Ectodermal cell (in vitro differentiated cells): Measurements from ENCODE around the gene NOL12.
A peak's percentile ranks its signal among the peaks of the same experiment; 100 is the strongest.

Source experiments
- H3K27ac ChIP-seq: 2 replicates; pipeline ENCODE4 v1.7.0; 2013; ENCODE audit warnings: mild to moderate bottlenecking, low read depth, low read length; ENCODE audit not compliant: insufficient read depth, poor library complexity, severe bottlenecking
- H3K27me3 ChIP-seq: 2 replicates; pipeline ENCODE4 v1.7.0; 2013; ENCODE audit warnings: mild to moderate bottlenecking, low read length; ENCODE audit not compliant: insufficient read depth, control insufficient read depth, poor library complexity, severe bottlenecking
- H3K36me3 ChIP-seq: one replicate; pipeline ENCODE4 v1.7.0; 2013; ENCODE audit warnings: low read length; ENCODE audit not compliant: control insufficient read depth, insufficient read depth
- H3K4me1 ChIP-seq: one replicate; pipeline ENCODE4 v1.7.0; 2013; ENCODE audit warnings: low read length; ENCODE audit not compliant: control insufficient read depth, insufficient read depth
- H3K4me3 ChIP-seq: 2 replicates; pipeline ENCODE4 v1.7.0; 2013; ENCODE audit warnings: low read depth, low read length, control low read depth; ENCODE audit not compliant: insufficient read depth
- H3K9me3 ChIP-seq: 2 replicates; pipeline ENCODE4 v1.7.0; 2013; ENCODE audit warnings: mild to moderate bottlenecking, low read length, moderate library complexity; ENCODE audit not compliant: control insufficient read depth
- WGBS, 2 experiments: methylation state at CpG; one replicate each; pipeline ENCODE4 v1.1.7; 2013; ENCODE audit warnings: missing lambda C conversion rate in 2 of 2; 5-methylcytosine and 5-hydroxymethylcytosine counted together

The NOL12 gene

DNA sequence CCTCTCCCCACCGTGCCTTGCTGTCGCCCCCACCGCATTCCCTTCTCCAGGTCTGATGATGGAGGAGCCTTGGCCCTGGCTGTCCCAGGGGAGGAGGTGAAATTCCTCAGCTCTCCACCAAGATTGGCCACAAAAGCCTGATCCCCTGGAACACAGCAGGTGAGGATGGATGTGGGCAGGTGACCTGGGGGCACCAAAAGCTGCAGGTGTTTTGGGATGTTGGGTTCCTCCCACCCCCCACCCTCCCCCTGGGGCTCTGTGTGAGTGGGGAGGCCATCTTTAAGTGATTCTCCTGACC lies 11.3 kb downstream of the NOL12 start:
- no peaks in the 10 kb centered on the region for H3K4me1 ChIP-seq
- 6% methylated on average over 3 of the region's 3 CpGs for WGBS, 2 experiments
- H3K9me3 ChIP-seq: no peaks in the 10 kb centered on the region
- peak overlapping the region; percentile 40 for H3K4me3 ChIP-seq
- peaks cover 3% of the 10 kb centered on the region for H3K36me3 ChIP-seq
- H3K27me3 ChIP-seq: no peaks in the 10 kb centered on the region
- no peak overlapping the region for H3K27ac ChIP-seq

DNA sequence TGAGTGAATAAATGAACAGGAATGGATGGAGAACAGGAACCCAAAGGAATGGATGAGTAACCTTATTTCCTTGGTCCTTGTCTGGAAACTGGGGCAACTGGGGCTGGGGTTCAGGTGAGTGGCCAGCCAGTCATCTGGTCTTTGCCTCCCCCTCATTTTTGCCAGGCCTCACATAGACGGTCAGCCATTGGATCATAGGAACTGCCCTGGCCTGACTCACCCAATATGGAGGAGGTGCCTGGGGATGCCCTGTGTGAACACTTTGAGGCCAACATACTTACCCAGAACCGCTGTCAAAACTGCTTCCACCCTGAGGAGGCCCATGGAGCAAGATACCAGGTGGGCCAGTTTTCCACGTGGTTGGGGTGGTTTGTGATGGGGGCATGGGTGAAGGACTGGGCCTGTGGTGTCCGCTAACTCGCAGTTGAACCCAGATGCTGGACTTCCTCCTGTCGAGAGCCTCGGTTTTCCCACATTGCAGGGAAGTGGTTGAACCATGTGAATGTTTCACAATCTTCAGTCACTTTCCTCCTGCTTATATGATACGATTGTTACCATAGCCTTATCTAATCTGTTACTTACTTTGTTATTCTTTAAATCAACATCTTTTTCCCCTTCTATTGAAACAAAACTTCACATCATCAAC lies 15.1 kb downstream of the NOL12 start:
- H3K27ac ChIP-seq: no peak overlapping the region
- no peaks in the 10 kb centered on the region for H3K4me1 ChIP-seq
- H3K27me3 ChIP-seq: no peaks in the 10 kb centered on the region
- no peaks in the 10 kb centered on the region for H3K9me3 ChIP-seq
- 93 to 95% methylated on average over 8 of the region's 8 CpGs for WGBS, 2 experiments
- H3K4me3 ChIP-seq: no peak overlapping the region
- H3K36me3 ChIP-seq: no peaks in the 10 kb centered on the region

DNA sequence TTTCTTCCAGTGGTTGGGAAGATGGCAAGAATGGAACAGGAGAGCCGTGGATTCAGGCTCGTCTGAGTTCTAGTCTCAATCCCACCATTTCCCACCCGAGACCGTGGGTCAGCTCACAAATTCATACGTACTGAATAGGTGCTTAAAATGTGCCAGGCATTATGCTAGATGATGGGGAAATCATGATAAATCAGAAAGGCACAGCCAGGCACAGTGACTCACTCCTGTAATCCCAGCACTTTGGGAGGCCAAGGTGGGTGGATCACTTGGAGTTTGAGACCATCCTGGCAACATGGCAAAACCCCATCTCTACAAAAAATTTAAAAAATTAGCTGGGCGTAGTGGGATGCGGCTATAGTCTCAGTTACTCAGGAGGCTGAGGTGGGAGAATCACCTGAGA lies 17.8 kb downstream of the NOL12 start:
- no peaks in the 10 kb centered on the region for H3K27me3 ChIP-seq
- H3K9me3 ChIP-seq: no peaks in the 10 kb centered on the region
- H3K36me3 ChIP-seq: no peaks in the 10 kb centered on the region
- 90 to 92% methylated on average over 7 of the region's 7 CpGs for WGBS, 2 experiments
- H3K4me3 ChIP-seq: no peak overlapping the region
- H3K27ac ChIP-seq: no peak overlapping the region
- H3K4me1 ChIP-seq: no peaks in the 10 kb centered on the region

DNA sequence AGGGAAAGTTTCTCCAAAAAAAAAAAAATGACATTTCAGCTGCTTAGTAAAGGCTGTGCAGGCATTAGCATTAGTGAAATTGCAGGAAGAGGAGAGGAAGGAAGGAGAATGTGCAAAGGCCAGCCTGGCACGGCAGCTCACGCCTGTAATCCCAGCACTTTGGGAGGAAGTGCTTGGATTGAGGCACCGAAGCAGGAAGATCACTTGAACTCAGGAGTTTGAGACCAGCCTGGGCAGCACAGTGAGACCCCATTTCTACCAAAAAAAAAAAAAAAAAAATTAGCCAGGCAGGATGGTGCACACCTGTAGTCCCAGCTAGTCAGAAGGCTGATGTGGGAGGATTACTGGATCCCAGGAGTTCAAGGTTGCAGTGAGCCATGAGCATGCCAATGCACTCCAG lies 18.5 kb downstream of the NOL12 start:
- no peaks in the 10 kb centered on the region for H3K36me3 ChIP-seq
- H3K27me3 ChIP-seq: no peaks in the 10 kb centered on the region
- WGBS, 2 experiments: 91 to 96% methylated on average over 3 of the region's 3 CpGs
- no peak overlapping the region for H3K4me3 ChIP-seq
- H3K9me3 ChIP-seq: no peaks in the 10 kb centered on the region
- no peaks in the 10 kb centered on the region for H3K4me1 ChIP-seq
- H3K27ac ChIP-seq: no peak overlapping the region

DNA sequence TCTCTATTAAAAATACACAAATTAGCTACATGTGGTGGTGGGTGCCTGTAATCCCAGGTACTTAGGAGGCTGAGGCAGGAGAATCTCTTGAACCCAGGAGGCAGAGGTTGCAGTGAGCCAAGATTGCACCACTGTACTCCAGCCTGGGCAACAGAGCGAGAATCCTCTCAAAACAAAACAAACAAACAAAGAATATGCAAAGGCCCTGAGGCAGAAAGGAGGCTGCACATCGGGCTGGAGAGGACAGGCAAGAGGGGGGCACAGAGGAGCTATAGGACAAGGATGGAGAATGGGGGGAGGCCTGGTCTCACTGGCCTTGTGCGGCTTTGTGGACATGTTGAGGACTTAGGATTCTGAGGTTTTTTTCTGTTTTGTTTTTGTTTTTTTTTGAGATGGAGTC lies 19.1 kb downstream of the NOL12 start:
- 98% methylated on average over 3 of the region's 3 CpGs for WGBS, 2 experiments
- Histone ChIP-seq H3K4me3 (no peak overlapping the region), H3K27ac (no peak overlapping the region), H3K4me1 (no peaks in the 10 kb centered on the region), H3K36me3 (no peaks in the 10 kb centered on the region), H3K9me3 (no peaks in the 10 kb centered on the region), H3K27me3 (no peaks in the 10 kb centered on the region)

DNA sequence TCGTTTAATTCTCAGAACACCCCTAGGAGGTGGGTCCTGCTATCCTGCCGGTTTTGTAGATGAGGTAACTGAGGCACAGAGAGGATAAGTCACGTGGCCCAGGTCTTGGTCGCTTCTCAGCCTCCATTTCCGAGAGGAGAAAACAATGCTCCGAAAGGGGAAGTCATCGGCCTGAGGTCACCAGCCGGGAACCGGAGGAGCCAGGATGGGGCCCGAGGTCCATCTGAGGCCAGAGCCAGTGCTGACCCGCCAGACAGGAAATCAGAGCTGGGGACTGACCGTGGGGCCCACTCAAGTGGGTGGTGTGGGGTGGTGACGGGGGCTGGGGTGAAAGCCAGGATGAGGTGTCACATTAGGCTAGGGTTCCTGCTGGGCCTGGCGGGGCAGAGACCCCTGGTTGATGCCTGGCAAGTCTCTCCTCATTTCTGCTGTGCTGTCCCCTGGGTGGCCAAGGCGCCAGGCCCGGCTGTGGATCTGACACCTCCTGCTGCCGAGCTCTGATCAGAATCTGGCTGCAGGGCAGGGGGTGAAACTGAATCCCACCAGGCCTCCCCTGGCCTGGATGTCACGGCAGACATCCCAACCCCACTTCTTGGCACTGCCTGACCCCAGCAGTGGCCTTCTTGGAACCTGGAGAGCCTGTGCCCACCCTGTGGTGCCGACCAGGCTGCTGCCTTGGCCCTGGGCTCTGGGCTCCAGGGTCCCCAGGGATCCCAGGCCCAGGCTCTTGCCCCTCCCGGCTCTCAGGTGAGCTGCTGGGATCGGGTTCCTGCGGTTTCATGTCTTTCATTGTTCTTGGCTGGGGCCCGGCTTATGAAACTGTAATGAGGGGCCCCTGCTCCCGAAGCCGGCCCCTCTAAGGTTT lies 22.7 kb downstream of the NOL12 start:
- 93% methylated on average over 25 of the region's 25 CpGs for WGBS, 2 experiments
- H3K27me3 ChIP-seq: no peaks in the 10 kb centered on the region
- H3K36me3 ChIP-seq: no peaks in the 10 kb centered on the region
- H3K4me3 ChIP-seq: no peak overlapping the region
- H3K9me3 ChIP-seq: no peaks in the 10 kb centered on the region
- no peak overlapping the region for H3K27ac ChIP-seq
- H3K4me1 ChIP-seq: no peaks in the 10 kb centered on the region

DNA sequence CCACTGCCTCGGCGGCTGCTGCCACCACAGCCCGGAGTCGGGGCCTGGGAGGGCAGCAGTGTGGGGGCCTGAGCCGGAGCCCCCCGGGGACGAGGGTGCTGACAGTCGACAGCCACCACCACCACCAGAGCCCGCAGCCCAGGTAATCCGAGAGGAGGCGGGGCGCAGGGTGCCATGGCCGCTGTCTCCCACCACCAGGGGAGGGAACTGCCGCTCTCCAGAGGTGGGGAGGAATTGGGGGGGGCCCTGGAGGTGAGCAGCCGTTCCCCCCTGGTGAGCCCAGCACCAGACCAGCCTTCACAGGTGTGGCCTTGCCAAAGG lies 23.3 kb downstream of the NOL12 start:
- Histone ChIP-seq H3K9me3 (no peaks in the 10 kb centered on the region), H3K4me1 (no peaks in the 10 kb centered on the region), H3K27me3 (no peaks in the 10 kb centered on the region), H3K27ac (no peak overlapping the region), H3K36me3 (no peaks in the 10 kb centered on the region), H3K4me3 (no peak overlapping the region)
- WGBS, 2 experiments: 90% methylated on average over 15 of the region's 15 CpGs

DNA sequence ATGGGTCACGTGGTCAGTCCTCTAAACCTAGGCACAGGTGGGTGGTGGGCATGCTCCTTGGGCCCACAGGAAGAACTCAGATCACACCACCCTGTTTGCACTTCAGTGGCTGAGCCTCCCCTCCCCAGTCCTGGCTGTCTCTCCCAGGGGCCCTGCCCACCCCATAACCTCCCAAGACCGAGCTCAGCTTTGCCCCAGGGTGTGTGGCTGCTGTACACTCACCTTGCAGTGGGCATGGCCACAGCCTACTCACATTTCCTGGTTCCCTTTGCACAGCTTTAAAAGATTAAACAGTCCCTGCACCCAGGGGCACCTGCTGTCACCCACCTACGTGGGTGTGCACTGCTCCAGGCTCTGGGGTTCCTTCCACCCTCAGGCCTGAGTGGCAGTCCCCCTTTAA lies 24.5 kb downstream of the NOL12 start:
- WGBS, 2 experiments: 91 to 94% methylated on average over 3 of the region's 3 CpGs
- H3K27ac ChIP-seq: no peak overlapping the region
- no peaks in the 10 kb centered on the region for H3K36me3 ChIP-seq
- H3K27me3 ChIP-seq: no peaks in the 10 kb centered on the region
- no peaks in the 10 kb centered on the region for H3K9me3 ChIP-seq
- no peak overlapping the region for H3K4me3 ChIP-seq
- no peaks in the 10 kb centered on the region for H3K4me1 ChIP-seq

DNA sequence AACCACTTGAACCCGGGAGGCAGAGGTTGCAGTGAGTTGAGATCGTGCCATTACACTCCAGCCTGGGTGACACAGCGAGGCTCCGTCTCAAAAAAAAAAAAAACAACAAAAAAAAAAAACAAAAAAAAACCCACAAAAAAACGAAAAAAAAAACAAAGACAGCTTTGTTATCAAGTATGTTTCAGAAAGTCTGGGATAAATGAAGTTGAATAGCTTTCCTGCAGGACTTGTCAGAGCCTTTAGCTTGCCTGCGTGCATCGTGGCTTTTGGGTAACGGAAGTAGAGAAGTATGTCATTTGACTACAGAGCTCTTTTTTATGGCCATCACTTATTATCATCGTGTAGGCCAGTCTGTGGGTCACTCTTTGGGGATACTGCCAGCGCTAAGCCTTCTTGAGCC lies 25.3 kb downstream of the NOL12 start:
- H3K4me3 ChIP-seq: no peak overlapping the region
- H3K27me3 ChIP-seq: no peaks in the 10 kb centered on the region
- H3K4me1 ChIP-seq: no peaks in the 10 kb centered on the region
- H3K27ac ChIP-seq: no peak overlapping the region
- no peaks in the 10 kb centered on the region for H3K36me3 ChIP-seq
- H3K9me3 ChIP-seq: no peaks in the 10 kb centered on the region
- WGBS, 2 experiments: 91 to 94% methylated on average over 10 of the region's 10 CpGs

DNA sequence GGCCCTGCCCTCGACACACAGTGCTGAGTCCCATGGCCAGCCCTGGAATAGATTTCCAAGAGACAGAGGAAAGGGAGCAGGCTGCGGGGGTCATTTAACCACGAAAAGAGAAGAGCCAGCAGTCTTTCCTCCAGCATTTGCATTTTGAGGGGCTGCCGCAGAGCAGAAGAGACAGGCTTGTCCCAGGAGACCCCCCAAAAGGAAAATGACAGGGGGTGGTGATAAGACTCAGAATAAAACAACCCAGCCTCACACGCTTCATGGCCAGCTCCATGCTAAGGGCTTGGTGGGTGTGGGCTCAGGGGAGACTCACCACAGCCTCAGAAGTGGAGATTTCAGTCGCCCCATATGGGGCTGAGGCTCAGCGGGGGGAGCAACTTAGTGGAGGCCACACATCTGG lies 27.6 kb downstream of the NOL12 start:
- H3K4me1 ChIP-seq: no peaks in the 10 kb centered on the region
- no peaks in the 10 kb centered on the region for H3K9me3 ChIP-seq
- H3K36me3 ChIP-seq: no peaks in the 10 kb centered on the region
- H3K27me3 ChIP-seq: no peaks in the 10 kb centered on the region
- H3K27ac ChIP-seq: no peak overlapping the region
- H3K4me3 ChIP-seq: no peak overlapping the region
- WGBS, 2 experiments: 92 to 96% methylated on average over 7 of the region's 7 CpGs
